Fibroblast of the aortic adventitia (primary cell): ENCODE measurements around the gene MIOX. TPM values are rescaled to one million over a fixed set of nuclear protein-coding genes. Genes with fewer than 3 reads are reported as not detected.

Experiments used
- DNase-seq: peaks from one replicate; pipeline ENCODE4 v3.0.0-alpha.2; 2010; ENCODE audit warnings: low read depth
- H3K4me3 ChIP-seq: 2 replicates; pipeline ENCODE4 v1.5.1; 2011; ENCODE audit warnings: low read depth, mild to moderate bottlenecking, control low read depth, low read length, moderate library complexity
- CTCF ChIP-seq: IDR thresholded peaks from 2 replicates; pipeline ENCODE4 v1.5.1; 2011; ENCODE audit warnings: mild to moderate bottlenecking, low read length, control low read depth, inconsistent platforms; ENCODE audit not compliant: insufficient read depth
- total RNA-seq: library from RNA; depleted of rRNA; stranded (reverse); fragments of >200 nt; gene quantifications from 2 replicates; pipeline ENCODE4 v1.2.3, GENCODE V29; 2012; ENCODE audit warnings: low replicate concordance

Gene MIOX
- total RNA-seq, 1 donor = not detected

DNA sequence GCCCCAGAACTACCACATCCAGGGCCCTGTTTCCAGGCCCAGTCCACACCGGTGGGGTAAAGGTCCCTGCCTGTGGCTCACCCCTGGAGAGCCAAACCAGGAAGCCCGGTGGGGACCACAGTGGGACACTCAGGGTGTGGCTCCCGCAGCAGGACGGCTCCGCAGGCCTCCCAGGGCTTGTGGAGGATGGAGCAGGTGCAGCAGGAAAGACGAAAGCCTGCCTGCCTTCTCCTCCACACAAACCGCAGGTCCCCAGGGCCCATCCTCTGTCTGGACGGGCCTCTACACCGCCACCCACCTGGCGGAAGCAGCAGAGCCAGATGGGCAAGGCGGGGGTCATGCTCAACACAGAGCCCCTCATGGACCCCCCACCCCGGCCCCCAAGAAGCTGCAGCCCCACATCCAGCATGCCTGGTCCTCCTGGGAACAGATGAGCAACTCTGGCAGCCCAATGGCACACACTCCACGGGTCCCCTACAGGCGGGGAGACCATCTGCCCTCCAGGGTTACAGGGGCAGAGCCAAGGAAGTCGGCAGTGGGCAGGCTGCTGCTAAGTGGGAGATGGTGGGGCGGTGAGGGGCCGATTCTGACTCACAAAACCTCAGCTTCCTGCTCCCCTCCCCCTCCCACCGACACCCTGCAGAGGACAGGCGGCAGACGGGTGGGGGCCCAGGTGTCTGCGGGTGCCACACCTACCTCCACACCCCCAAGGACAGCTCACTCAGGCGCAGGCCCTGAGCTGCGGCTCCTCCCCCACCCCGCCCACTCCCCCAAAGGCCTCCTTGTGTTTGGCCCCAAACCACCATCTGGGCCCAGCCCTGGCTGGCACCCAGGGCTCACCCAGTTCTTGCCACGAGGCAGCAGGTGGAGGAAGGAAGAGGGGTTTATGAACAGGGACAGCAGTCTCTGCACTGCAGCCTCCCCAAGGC, 17.0 kb upstream of the MIOX start:
- H3K4me3 ChIP-seq = no peak overlapping the region
- DNase-seq = no peak
- TF ChIP-seq CTCF = no peak

- no peak for TF ChIP-seq CTCF
- no peak for DNase-seq
- no peak overlapping the region for H3K4me3 ChIP-seq
Observed at GRCh38 chr22:50470491-50470890, 16.2 kb upstream of the MIOX start.

- DNase-seq = no peak
- H3K4me3 ChIP-seq = no peak overlapping the region
- no peak for TF ChIP-seq CTCF
Observed at GRCh38 chr22:50471197-50471847, 15.3 kb upstream of the MIOX start.

- TF ChIP-seq CTCF = no peak
- no peak overlapping the region for H3K4me3 ChIP-seq
- no peak for DNase-seq
Observed at GRCh38 chr22:50471962-50472361, 14.7 kb upstream of the MIOX start.

GRCh38 chr22:50473088-50473487, 13.6 kb upstream of the MIOX start:
- peak; percentile 32 for TF ChIP-seq CTCF
- H3K4me3 ChIP-seq = peak overlapping the region; percentile 74
- DNase-seq = no peak

- TF ChIP-seq CTCF = no peak
- DNase-seq = peak; percentile 50
- H3K4me3 ChIP-seq = peak overlapping the region; percentile 74
Observed at GRCh38 chr22:50473855-50474671, 12.6 kb upstream of the MIOX start.
